Ishikawa (cell line): ENCODE data around the gene GDPD4.

Experiments used
- EGR1 ChIP-seq: IDR thresholded peaks from 2 replicates; pipeline ENCODE4 v1.6.1; 2012
- EP300 ChIP-seq: IDR thresholded peaks from 2 replicates; pipeline ENCODE4 v1.6.1; 2012; ENCODE audit warnings: borderline replicate concordance
- NFIC ChIP-seq: IDR thresholded peaks from 2 replicates; pipeline ENCODE4 v1.6.1; 2012
- RAD21 ChIP-seq: IDR thresholded peaks from 2 replicates; pipeline ENCODE4 v1.6.1; 2012; ENCODE audit warnings: low read depth
- TAF1 ChIP-seq: IDR thresholded peaks from 2 replicates; pipeline ENCODE4 v1.6.1; 2012; ENCODE audit warnings: low read depth, mild to moderate bottlenecking
- TEAD4 ChIP-seq: IDR thresholded peaks from 2 replicates; pipeline ENCODE4 v1.6.1; 2012
- YY1 ChIP-seq: IDR thresholded peaks from 2 replicates; pipeline ENCODE4 v1.6.1; 2012; ENCODE audit warnings: low read depth
- TF ChIP-seq, protein P1 (sequence below): IDR thresholded peaks from 2 replicates; pipeline ENCODE4 v1.6.1; 2012; ENCODE audit warnings: low read depth, mild to moderate bottlenecking
- TF ChIP-seq, protein P2 (sequence below): IDR thresholded peaks from 2 replicates; pipeline ENCODE4 v1.6.1; 2012

DNA sequence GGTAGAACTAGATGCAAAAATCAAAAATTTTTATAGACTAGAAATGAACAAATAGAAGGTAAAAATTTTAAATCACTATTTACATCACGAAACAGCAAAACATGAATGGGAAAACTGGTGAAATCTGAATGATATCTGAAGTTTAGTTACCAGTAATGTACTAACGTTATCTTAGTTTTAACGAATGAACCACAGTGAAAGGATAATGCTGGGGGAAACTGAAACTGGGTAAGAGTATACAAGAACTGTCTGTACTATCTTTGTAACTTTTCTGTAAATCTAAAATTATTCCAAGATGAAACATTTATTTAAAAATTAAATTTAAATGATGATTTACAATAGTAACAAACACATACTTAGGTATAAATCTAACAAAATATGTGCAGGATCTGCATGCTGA lies 7.4 kb downstream of the GDPD4 start:
- TF ChIP-seq, protein P1, sequence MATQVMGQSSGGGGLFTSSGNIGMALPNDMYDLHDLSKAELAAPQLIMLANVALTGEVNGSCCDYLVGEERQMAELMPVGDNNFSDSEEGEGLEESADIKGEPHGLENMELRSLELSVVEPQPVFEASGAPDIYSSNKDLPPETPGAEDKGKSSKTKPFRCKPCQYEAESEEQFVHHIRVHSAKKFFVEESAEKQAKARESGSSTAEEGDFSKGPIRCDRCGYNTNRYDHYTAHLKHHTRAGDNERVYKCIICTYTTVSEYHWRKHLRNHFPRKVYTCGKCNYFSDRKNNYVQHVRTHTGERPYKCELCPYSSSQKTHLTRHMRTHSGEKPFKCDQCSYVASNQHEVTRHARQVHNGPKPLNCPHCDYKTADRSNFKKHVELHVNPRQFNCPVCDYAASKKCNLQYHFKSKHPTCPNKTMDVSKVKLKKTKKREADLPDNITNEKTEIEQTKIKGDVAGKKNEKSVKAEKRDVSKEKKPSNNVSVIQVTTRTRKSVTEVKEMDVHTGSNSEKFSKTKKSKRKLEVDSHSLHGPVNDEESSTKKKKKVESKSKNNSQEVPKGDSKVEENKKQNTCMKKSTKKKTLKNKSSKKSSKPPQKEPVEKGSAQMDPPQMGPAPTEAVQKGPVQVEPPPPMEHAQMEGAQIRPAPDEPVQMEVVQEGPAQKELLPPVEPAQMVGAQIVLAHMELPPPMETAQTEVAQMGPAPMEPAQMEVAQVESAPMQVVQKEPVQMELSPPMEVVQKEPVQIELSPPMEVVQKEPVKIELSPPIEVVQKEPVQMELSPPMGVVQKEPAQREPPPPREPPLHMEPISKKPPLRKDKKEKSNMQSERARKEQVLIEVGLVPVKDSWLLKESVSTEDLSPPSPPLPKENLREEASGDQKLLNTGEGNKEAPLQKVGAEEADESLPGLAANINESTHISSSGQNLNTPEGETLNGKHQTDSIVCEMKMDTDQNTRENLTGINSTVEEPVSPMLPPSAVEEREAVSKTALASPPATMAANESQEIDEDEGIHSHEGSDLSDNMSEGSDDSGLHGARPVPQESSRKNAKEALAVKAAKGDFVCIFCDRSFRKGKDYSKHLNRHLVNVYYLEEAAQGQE, result no peak
- TF ChIP-seq EGR1, result no peak
- no peak for TF ChIP-seq YY1
- TF ChIP-seq, protein P2, sequence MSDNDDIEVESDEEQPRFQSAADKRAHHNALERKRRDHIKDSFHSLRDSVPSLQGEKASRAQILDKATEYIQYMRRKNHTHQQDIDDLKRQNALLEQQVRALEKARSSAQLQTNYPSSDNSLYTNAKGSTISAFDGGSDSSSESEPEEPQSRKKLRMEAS, result no peak
- TF ChIP-seq TAF1, result no peak
- no peak for TF ChIP-seq EP300
- no peak for TF ChIP-seq NFIC
- TF ChIP-seq TEAD4, result no peak
- TF ChIP-seq RAD21, result no peak
